Mesothelial cell of epicardium (in vitro differentiated cells): Measurements from ENCODE around the gene ZNF274. TPM values are rescaled to one million over a fixed set of nuclear protein-coding genes. Genes with fewer than 3 reads are reported as not detected.

Experiments
- DNase-seq, 2 experiments: peaks; one replicate each; pipeline ENCODE4 v3.0.0; 2021; ENCODE audit warnings: low spot score in 2 of 2; ENCODE audit not compliant: unreplicated experiment in 2 of 2
- H3K27ac Mint-ChIP-seq: 2 replicates; pipeline ENCODE4 v1.8.0; 2021; ENCODE audit warnings: mixed read lengths
- H3K27me3 Mint-ChIP-seq: 2 replicates; pipeline ENCODE4 v1.8.0; 2021; ENCODE audit warnings: low read depth, mixed read lengths
- H3K36me3 Mint-ChIP-seq: 2 replicates; pipeline ENCODE4 v1.8.0; 2021; ENCODE audit warnings: mixed read lengths
- H3K4me1 Mint-ChIP-seq: 2 replicates; pipeline ENCODE4 v1.8.0; 2021; ENCODE audit warnings: mixed read lengths
- H3K4me3 Mint-ChIP-seq: 2 replicates; pipeline ENCODE4 v1.8.0; 2021; ENCODE audit warnings: mild to moderate bottlenecking, moderate library complexity, mixed read lengths
- H3K9me3 Mint-ChIP-seq: 2 replicates; pipeline ENCODE4 v1.8.0; 2021; ENCODE audit warnings: mixed read lengths
- CTCF ChIP-seq: fragments of 200-600 bp; sonication (generic); IDR thresholded peaks from one replicate; pipeline ENCODE4 v1.5.0; 2021; ENCODE audit warnings: antibody characterized with exemption; ENCODE audit not compliant: unreplicated experiment
- total RNA-seq: library from RNA; stranded (reverse); gene quantifications from 3 replicates; pipeline ENCODE4 v1.2.1, GENCODE V29; 2021

The ZNF274 gene
- total RNA-seq, 1 donor from 2014 or later = 27.9 TPM

GRCh38 chr19:58217069-58217481 is 34.2 kb downstream of the ZNF274 start:
- DNase-seq = no peak
- Mint-ChIP-seq H3K36me3 (peaks cover 50% of the 10 kb centered on the region), H3K4me1 (no peaks in the 10 kb centered on the region), H3K4me3 (no peak overlapping the region), H3K9me3 (peaks cover 55% of the 10 kb centered on the region), H3K27me3 (no peaks in the 10 kb centered on the region), H3K27ac (no peak overlapping the region)
- TF ChIP-seq CTCF = no peak

GRCh38 chr19:58217607-58218391 is 34.9 kb downstream of the ZNF274 start:
- Mint-ChIP-seq H3K27ac (no peak overlapping the region), H3K4me3 (no peak overlapping the region), H3K27me3 (no peaks in the 10 kb centered on the region), H3K4me1 (no peaks in the 10 kb centered on the region), H3K36me3 (peaks cover 46% of the 10 kb centered on the region), H3K9me3 (peaks cover 52% of the 10 kb centered on the region)
- no peak for DNase-seq
- no peak for TF ChIP-seq CTCF

GRCh38 chr19:58218899-58219298 is 36.0 kb downstream of the ZNF274 start:
- Mint-ChIP-seq H3K9me3 (peaks cover 44% of the 10 kb centered on the region), H3K4me1 (no peaks in the 10 kb centered on the region), H3K27ac (no peak overlapping the region), H3K36me3 (peaks cover 36% of the 10 kb centered on the region), H3K27me3 (no peaks in the 10 kb centered on the region), H3K4me3 (no peak overlapping the region)
- TF ChIP-seq CTCF = no peak
- no peak for DNase-seq

GRCh38 chr19:58227964-58228584 is 45.2 kb downstream of the ZNF274 start:
- H3K9me3 Mint-ChIP-seq = peaks cover 15% of the 10 kb centered on the region
- H3K27ac Mint-ChIP-seq = peak overlapping the region; percentile 97
- DNase-seq = peak in 1 of 2 experiments; percentile 39

GRCh38 chr19:58228585-58229254 is 45.9 kb downstream of the ZNF274 start, which contains the start of gene ZNF544:
ZNF544 (plus strand) TSS chr19:58228914; CDS start chr19:58244024, 15,110 bp downstream.
- peaks cover 20% of the 10 kb centered on the region for H3K4me1 Mint-ChIP-seq
- peaks cover 48% of the 10 kb centered on the region for H3K36me3 Mint-ChIP-seq
- TF ChIP-seq CTCF = peak; percentile 11

More at GRCh38 chr19:58227964-58228584, 45.2 kb downstream of the ZNF274 start:
- no peaks in the 10 kb centered on the region for H3K27me3 Mint-ChIP-seq
- peaks cover 42% of the 10 kb centered on the region for H3K36me3 Mint-ChIP-seq
- no peak for TF ChIP-seq CTCF
- H3K4me1 Mint-ChIP-seq = peaks cover 20% of the 10 kb centered on the region
- peak overlapping the region; percentile 93 for H3K4me3 Mint-ChIP-seq

More at GRCh38 chr19:58228585-58229254, 45.9 kb downstream of the ZNF274 start, which contains the start of gene ZNF544:
- peak within 1 kb of the TSS; percentile 97 for H3K27ac Mint-ChIP-seq
- no peaks in the 10 kb centered on the region for H3K27me3 Mint-ChIP-seq
- peak within 1 kb of the TSS; percentile 93 for H3K4me3 Mint-ChIP-seq
- DNase-seq = peak; percentile 58 to 79
- peaks cover 14% of the 10 kb centered on the region for H3K9me3 Mint-ChIP-seq
